ENCODE results near the gene MTG2. TPM values are rescaled to one million over a fixed set of nuclear protein-coding genes. Genes with fewer than 3 reads are reported as not detected.

MTG2 gene
- total RNA-seq: 38.0 TPM

- DNase-seq (ENCODE audit: low spot score): peak; percentile 95
Observed at GRCh38 chr20:62182469-62183425, at the start of gene MTG2. Gene MTG2, plus strand, starts transcription at chr20:62183028. Its CDS starts 10,393 bp downstream, at chr20:62193421.

GRCh38 chr20:62133051-62133845 lies 49.6 kb upstream of the MTG2 start:
- no peak for DNase-seq (ENCODE audit: low spot score)

GRCh38 chr20:62133864-62134263 lies 49.0 kb upstream of the MTG2 start:
- DNase-seq (ENCODE audit: low spot score): no peak

GRCh38 chr20:62134735-62135231 lies 48.0 kb upstream of the MTG2 start:
- no peak for DNase-seq (ENCODE audit: low spot score)

- no peak for DNase-seq (ENCODE audit: low spot score)
Observed at GRCh38 chr20:62135573-62136266, 47.1 kb upstream of the MTG2 start.

GRCh38 chr20:62136283-62137091 lies 46.3 kb upstream of the MTG2 start:
- peak; percentile 71 for DNase-seq (ENCODE audit: low spot score)

- DNase-seq (ENCODE audit: low spot score): no peak
Observed at GRCh38 chr20:62137092-62137384, 45.8 kb upstream of the MTG2 start.

GRCh38 chr20:62137478-62138203 lies 45.2 kb upstream of the MTG2 start:
- DNase-seq (ENCODE audit: low spot score): no peak

GRCh38 chr20:62138204-62138543 lies 44.7 kb upstream of the MTG2 start:
- DNase-seq (ENCODE audit: low spot score): no peak

GRCh38 chr20:62138912-62139311 lies 43.9 kb upstream of the MTG2 start:
- no peak for DNase-seq (ENCODE audit: low spot score)

GRCh38 chr20:62139636-62140035 lies 43.2 kb upstream of the MTG2 start:
- DNase-seq (ENCODE audit: low spot score): no peak

- DNase-seq (ENCODE audit: low spot score): no peak
Observed at GRCh38 chr20:62141043-62141396, 41.8 kb upstream of the MTG2 start.

GRCh38 chr20:62141397-62142251 lies 41.2 kb upstream of the MTG2 start:
- peak; percentile 18 for DNase-seq (ENCODE audit: low spot score)

GRCh38 chr20:62142252-62143080 lies 40.4 kb upstream of the MTG2 start:
- DNase-seq (ENCODE audit: low spot score): no peak

- DNase-seq (ENCODE audit: low spot score): peak; percentile 87
Observed at GRCh38 chr20:62143081-62143956, 39.5 kb upstream of the MTG2 start, which contains the start of the genes PSMA7 and SS18L1. Gene PSMA7, minus strand, starts transcription at chr20:62143394. Its CDS starts 91 bp downstream, at chr20:62143303. Gene SS18L1, plus strand, starts transcription at chr20:62143769. Its CDS starts 52 bp downstream, at chr20:62143821.

- DNase-seq (ENCODE audit: low spot score): peak; percentile 27
Observed at GRCh38 chr20:62143957-62144825, 38.6 kb upstream of the MTG2 start.

- no peak for DNase-seq (ENCODE audit: low spot score)
Observed at GRCh38 chr20:62145688-62146018, 37.2 kb upstream of the MTG2 start.

Data from mucosa of gallbladder (tissue), 1 donor.